Right lobe of liver (tissue), 6 donors: Measurements from ENCODE around the gene DIABLO. TPM values are rescaled to one million over a fixed set of nuclear protein-coding genes. Genes with fewer than 3 reads are reported as not detected.

ENCODE experiments used
- ATAC-seq, 4 donors: fragments of 200-7000 bp; cut with Tn5 transposase; one replicate each; pipeline ENCODE4 v1.9.1; 2020; ENCODE audit warnings: mild to moderate bottlenecking in 4 of 4, moderate library complexity in 4 of 4
- DNase-seq, 3 donors: peaks; one replicate each; pipeline ENCODE4 v3.0.0-alpha.2; 2020
- H3K27ac ChIP-seq, 3 donors: fragments of 200-600 bp; one replicate each; pipeline ENCODE4 v1.8.0; 2022
- H3K27me3 ChIP-seq, 2 donors: fragments of 200-600 bp; one replicate each; pipeline ENCODE4 v1.8.0; 2022
- H3K36me3 ChIP-seq, 4 donors: fragments of 200-600 bp; sonication (generic) in 1 of 4; one replicate each; pipeline versions ENCODE4 v1.5.1 to v1.8.0; 2017 to 2022; ENCODE audit warnings: control low read depth in 1 of 4
- H3K4me1 ChIP-seq, 4 donors: fragments of 200-600 bp; sonication (generic) in 1 of 4; one replicate each; pipeline versions ENCODE4 v1.5.1 to v1.8.0; 2017 to 2022; ENCODE audit warnings: control low read depth in 1 of 4
- H3K4me3 ChIP-seq, 3 donors: fragments of 200-600 bp; one replicate each; pipeline ENCODE4 v1.8.0; 2022
- H3K9me3 ChIP-seq, 4 donors: fragments of 200-600 bp; sonication (generic) in 1 of 4; one replicate each; pipeline versions ENCODE4 v1.5.1 to v1.8.0; 2017 to 2022; ENCODE audit warnings: control low read depth in 1 of 4
- POLR2A ChIP-seq: fragments of 450-650 bp; IDR thresholded peaks from one replicate; pipeline ENCODE4 v1.6.1; 2017; ENCODE audit warnings: antibody characterized with exemption, mild to moderate bottlenecking
- WGBS: methylation state at CpG from one replicate; pipeline ENCODE4 v1.1.6; 2018; ENCODE audit warnings: low coverage, low lambda C conversion rate; ENCODE audit not compliant: insufficient coverage; ENCODE audit errors: missing lambda C conversion rate; 5-methylcytosine and 5-hydroxymethylcytosine counted together
- intact Hi-C, 2 donors: fragments of 100-400 bp; cut with DNase I; formaldehyde crosslinking; loops; one replicate each; pipeline versions ENCODE4 v1.11.2 to v1.14.1; 2022
- total RNA-seq, 6 experiments: library from RNA; depleted of rRNA in 2 of 6; stranded (reverse); fragments of >200 nt in 2 of 6; fragmentation: NEBNext Ultra II Directional in 3 of 6; extraction: Animal tissue kit (Norgen Biotek cat#: 25700) in 3 of 6; gene quantifications; one replicate each; pipeline versions ENCODE4 v1.1.0 to v1.2.4, GENCODE V29; 2016 to 2023
- TF ChIP-seq, protein P1 (sequence below), 4 donors: fragments of 200-600 bp in 3 of 4; fragments of 450-650 bp in 1 of 4; IDR thresholded peaks; one replicate each; pipeline versions ENCODE4 v1.5.1 to v1.8.0; 2016 to 2022; ENCODE audit warnings: antibody characterized with exemption in 4 of 4, mild to moderate bottlenecking in 2 of 4
- donor health status: DM: no; HTN: yes; CAD: no.
- donor health status: DM: no; HTN: no; CAD: no.
- donor health status: DM: no; HTN: no; CAD: no.
- donor health status: DM: no; HTN: yes; CAD: no.
- donor health status: DM: no; HTN: yes; CAD: no.

DIABLO gene
- total RNA-seq, 6 experiments from 2014 or later, result 21.0 to 41.0 (median 24.1) TPM

DNA sequence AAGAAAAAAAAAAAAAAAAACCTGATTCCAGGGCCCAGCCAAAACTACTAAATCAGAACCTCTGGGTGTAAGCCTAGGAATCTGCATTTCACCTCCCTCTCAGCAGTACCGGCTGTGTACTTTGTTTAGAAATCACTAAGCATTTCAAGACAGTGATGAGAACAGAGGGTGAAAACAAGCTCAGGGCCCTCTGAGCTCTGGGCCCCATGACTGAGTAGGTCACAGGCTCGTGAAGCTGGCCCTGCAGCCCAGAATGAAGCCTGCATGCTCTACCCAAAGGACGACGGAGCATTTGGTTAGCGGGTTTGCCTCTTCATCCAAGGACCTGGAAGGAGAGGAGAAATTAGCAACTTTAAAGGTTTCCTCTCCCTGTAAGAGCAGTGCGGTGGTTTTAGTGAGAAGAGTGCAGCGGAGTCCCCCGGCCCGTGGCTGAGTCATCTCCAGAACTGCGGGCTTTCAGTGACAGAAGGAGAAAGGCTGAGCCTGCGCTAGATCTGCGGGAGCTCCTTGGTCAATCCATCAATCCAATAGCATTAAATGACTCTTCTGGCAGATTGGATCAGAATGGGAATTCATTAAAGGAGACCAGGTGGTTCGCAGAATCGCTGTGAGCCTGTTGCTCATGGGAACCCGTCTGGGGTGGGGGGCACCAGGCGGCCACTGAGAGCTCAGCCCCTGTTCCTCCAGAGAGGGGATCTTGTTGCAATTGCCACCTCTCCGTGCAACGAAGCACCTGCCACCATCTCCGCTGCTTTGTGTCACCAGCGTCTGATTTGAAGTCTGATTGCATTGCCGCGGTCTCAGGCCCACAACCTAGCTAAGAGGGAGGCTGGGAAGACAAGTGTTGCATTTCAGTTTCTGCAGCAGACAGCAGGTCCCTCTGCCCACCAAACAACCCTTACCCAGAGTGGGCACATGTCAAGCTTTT, 59.2 kb downstream of the DIABLO start:
- Histone ChIP-seq H3K9me3 (no peaks in the 10 kb centered on the region), H3K27me3 (no peaks in the 10 kb centered on the region), H3K4me1 (no peaks in the 10 kb centered on the region), H3K36me3 (no peaks in the 10 kb centered on the region), H3K4me3 (no peak overlapping the region), H3K27ac (no peak overlapping the region)
- DNase-seq (no peak), ATAC-seq (no peak)
- WGBS, result 82% methylated on average over 10 of the region's 22 CpGs
- intact Hi-C loops, result no loop called here
- TF ChIP-seq, protein P1, sequence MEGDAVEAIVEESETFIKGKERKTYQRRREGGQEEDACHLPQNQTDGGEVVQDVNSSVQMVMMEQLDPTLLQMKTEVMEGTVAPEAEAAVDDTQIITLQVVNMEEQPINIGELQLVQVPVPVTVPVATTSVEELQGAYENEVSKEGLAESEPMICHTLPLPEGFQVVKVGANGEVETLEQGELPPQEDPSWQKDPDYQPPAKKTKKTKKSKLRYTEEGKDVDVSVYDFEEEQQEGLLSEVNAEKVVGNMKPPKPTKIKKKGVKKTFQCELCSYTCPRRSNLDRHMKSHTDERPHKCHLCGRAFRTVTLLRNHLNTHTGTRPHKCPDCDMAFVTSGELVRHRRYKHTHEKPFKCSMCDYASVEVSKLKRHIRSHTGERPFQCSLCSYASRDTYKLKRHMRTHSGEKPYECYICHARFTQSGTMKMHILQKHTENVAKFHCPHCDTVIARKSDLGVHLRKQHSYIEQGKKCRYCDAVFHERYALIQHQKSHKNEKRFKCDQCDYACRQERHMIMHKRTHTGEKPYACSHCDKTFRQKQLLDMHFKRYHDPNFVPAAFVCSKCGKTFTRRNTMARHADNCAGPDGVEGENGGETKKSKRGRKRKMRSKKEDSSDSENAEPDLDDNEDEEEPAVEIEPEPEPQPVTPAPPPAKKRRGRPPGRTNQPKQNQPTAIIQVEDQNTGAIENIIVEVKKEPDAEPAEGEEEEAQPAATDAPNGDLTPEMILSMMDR (IDR thresholded peaks at IDR 0.05), result no peak
- TF ChIP-seq POLR2A, result no peak

DNA sequence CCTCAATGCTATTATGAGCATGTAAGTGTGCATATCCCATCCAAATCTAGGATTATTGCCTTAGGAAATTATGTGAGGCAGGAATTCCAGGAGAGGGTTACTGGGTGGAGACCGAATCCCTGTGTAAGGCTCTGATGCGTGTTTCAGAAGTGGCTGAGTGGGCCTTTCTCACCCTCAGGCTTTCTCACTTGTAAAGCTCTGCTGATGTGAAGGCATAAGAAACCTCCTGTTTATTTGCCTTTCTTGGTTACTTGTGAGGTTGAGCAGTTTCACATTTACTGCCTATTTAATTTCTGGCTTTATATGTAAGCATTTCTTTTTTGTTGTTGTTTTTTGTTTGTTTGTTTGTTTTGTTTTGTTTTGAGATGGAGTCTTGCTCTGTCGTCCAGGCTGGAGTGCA, 62.9 kb downstream of the DIABLO start:
- H3K27me3 ChIP-seq, result no peaks in the 10 kb centered on the region
- TF ChIP-seq POLR2A, result no peak
- TF ChIP-seq, protein P1 (IDR thresholded peaks at IDR 0.05), result no peak
- H3K36me3 ChIP-seq, result no peaks in the 10 kb centered on the region
- no peaks in the 10 kb centered on the region for H3K4me1 ChIP-seq
- intact Hi-C loops, result no loop called here
- H3K9me3 ChIP-seq, result no peaks in the 10 kb centered on the region
- DNase-seq (no peak), ATAC-seq (no peak)
- H3K27ac ChIP-seq, result no peak overlapping the region
- no peak overlapping the region for H3K4me3 ChIP-seq
- 56% methylated on average over 1 of the region's 3 CpGs for WGBS

DNA sequence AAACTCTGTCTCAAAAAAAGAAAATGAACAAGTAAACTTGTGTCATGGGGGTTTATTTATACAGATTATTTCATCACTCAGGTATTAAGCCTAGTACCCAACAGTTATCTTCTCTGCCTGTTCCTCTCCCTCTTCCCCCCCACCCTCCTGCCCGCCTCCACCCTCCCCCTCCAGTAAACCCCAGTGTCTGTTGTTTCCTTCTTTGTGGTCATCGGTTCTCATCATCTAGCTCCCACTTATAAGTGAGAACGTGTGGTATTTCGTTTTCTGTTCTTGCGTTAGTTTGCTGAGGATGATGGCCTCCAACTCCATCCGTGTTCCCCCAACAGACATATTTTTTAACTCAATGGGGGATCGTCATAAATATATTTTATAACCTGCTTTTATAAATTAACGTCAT, 64.2 kb downstream of the DIABLO start:
- Histone ChIP-seq H3K27me3 (no peaks in the 10 kb centered on the region), H3K4me1 (no peaks in the 10 kb centered on the region), H3K27ac (no peak overlapping the region), H3K4me3 (no peak overlapping the region), H3K9me3 (no peaks in the 10 kb centered on the region), H3K36me3 (no peaks in the 10 kb centered on the region)
- ATAC-seq (no peak), DNase-seq (no peak)
- no peak for TF ChIP-seq POLR2A
- TF ChIP-seq, protein P1 (IDR thresholded peaks at IDR 0.05), result no peak
- 63% methylated on average over 8 of the region's 8 CpGs for WGBS
- intact Hi-C loops, result no loop called here

DNA sequence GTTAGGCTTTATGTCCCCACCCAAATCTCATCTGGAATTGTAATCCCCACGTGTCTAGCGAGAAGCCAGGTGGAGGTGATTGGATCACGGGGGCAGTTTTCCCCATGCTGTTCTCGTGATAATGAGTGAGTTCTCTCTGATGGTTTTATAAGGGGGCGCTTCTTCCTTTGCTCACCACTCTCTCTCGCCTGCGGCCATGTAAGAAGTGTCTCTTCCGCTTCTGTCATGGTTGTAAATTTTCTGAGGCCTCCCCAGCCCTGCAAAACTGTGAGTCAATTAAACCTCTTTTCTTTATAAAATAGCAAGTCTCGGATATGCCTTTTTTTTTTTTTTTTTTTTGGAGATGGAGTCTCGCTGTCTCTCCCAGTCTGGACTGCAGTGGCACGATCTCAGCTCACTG, 65.1 kb downstream of the DIABLO start:
- TF ChIP-seq, protein P1 (IDR thresholded peaks at IDR 0.05), result no peak
- TF ChIP-seq POLR2A, result no peak
- Histone ChIP-seq H3K36me3 (no peaks in the 10 kb centered on the region), H3K4me1 (no peaks in the 10 kb centered on the region), H3K9me3 (no peaks in the 10 kb centered on the region), H3K4me3 (no peak overlapping the region), H3K27me3 (no peaks in the 10 kb centered on the region), H3K27ac (no peak overlapping the region)
- intact Hi-C loops, result no loop called here
- 80% methylated on average over 10 of the region's 11 CpGs for WGBS
- no peak for ATAC-seq
- DNase-seq, result no peak
